A673 (cell line): ENCODE measurements around the gene KCNJ10.

ENCODE experiments used
- CTCF ChIP-seq: fragments of 300-800, 200-600 bp; sonication (generic); conservative IDR thresholded peaks from 2 replicates; pipeline ENCODE4 v1.5.1; 2017; ENCODE audit warnings: low read depth, mild to moderate bottlenecking, antibody characterized with exemption, low read length, moderate library complexity, mixed read lengths
- EZH2 ChIP-seq: fragments of 200-600 bp; sonication (generic); IDR thresholded peaks from 2 replicates; pipeline ENCODE4 v1.6.1; 2017; ENCODE audit warnings: borderline replicate concordance, low read depth, mild to moderate bottlenecking, mixed read lengths, antibody characterized with exemption, low read length; ENCODE audit not compliant: poor library complexity, severe bottlenecking

- TF ChIP-seq CTCF (no peak), EZH2 (no peak)
Measured at GRCh38 chr1:159988006-159988405, 82.0 kb downstream of the KCNJ10 start.
